Activated CD8-positive, alpha-beta memory T cell treated with anti-CD3 and anti-CD28 coated beads, Interleukin-2, amount 50 U/mL, for 24 hours (primary cell): ENCODE results near the gene HK1.

Experiments used
- DNase-seq: peaks from one replicate; pipeline ENCODE4 v3.0.0-alpha.2; 2020; ENCODE audit errors: extremely low read depth

Gene HK1

GRCh38 chr10:69419096-69419743, 140.9 kb downstream of the HK1 start:
- DNase-seq, result no peak

- DNase-seq, result no peak
Measured at GRCh38 chr10:69419744-69420126, 141.4 kb downstream of the HK1 start.

- DNase-seq, result no peak
Measured at GRCh38 chr10:69421611-69422308, 143.5 kb downstream of the HK1 start.

- no peak for DNase-seq
Measured at GRCh38 chr10:69422676-69423075, 144.4 kb downstream of the HK1 start.

- no peak for DNase-seq
Measured at GRCh38 chr10:69425041-69425440, 146.7 kb downstream of the HK1 start.

- no peak for DNase-seq
Measured at GRCh38 chr10:69425511-69426298, 147.4 kb downstream of the HK1 start.

- no peak for DNase-seq
Measured at GRCh38 chr10:69426376-69426727, 148.1 kb downstream of the HK1 start.

- no peak for DNase-seq
Measured at GRCh38 chr10:69428165-69428564, 149.9 kb downstream of the HK1 start.

GRCh38 chr10:69434169-69434568, 155.9 kb downstream of the HK1 start:
- no peak for DNase-seq

GRCh38 chr10:69434926-69435325, 156.6 kb downstream of the HK1 start:
- no peak for DNase-seq

- DNase-seq, result no peak
Measured at GRCh38 chr10:69435966-69436520, 157.7 kb downstream of the HK1 start.

- no peak for DNase-seq
Measured at GRCh38 chr10:69437321-69438259, 159.3 kb downstream of the HK1 start.

GRCh38 chr10:69438536-69439349, 160.4 kb downstream of the HK1 start:
- DNase-seq, result no peak

- DNase-seq, result no peak
Measured at GRCh38 chr10:69439350-69439739, 161.0 kb downstream of the HK1 start.

GRCh38 chr10:69439813-69440506, 161.7 kb downstream of the HK1 start:
- DNase-seq, result no peak

GRCh38 chr10:69443354-69443753, 165.1 kb downstream of the HK1 start:
- no peak for DNase-seq

- DNase-seq, result no peak
Measured at GRCh38 chr10:69445041-69445440, 166.7 kb downstream of the HK1 start.

GRCh38 chr10:69446229-69446628, 167.9 kb downstream of the HK1 start:
- no peak for DNase-seq

- DNase-seq, result no peak
Measured at GRCh38 chr10:69446650-69447151, 168.4 kb downstream of the HK1 start.

- no peak for DNase-seq
Measured at GRCh38 chr10:69449841-69450240, 171.5 kb downstream of the HK1 start.
